A673 (cell line): Measurements from ENCODE around the gene GSTM1. TPM values are rescaled to one million over a fixed set of nuclear protein-coding genes. Genes with fewer than 3 reads are reported as not detected.

Experiments
- BruUV-seq: library from RNA; stranded (reverse); fragments of 400-500 nt; replicated peaks from 2 replicates; lab custom pipeline; 2021; lab: Mats Ljungman, UMichigan
- CTCF ChIA-PET: fragments of 300-600 bp; sonication (Branson Sonifier 250); formaldehyde crosslinking; loops from one replicate; lab custom pipeline; 2022; ENCODE audit warnings: antibody characterized with exemption; lab: Charles Lee
- POLR2A ChIA-PET: fragments of 300-600 bp; sonication (Branson Sonifier 250); formaldehyde crosslinking; loops from one replicate; lab custom pipeline; 2022; ENCODE audit warnings: antibody characterized with exemption; ENCODE audit not compliant: low non-redundant PET; lab: Charles Lee
- DNase-seq: peaks from one replicate; pipeline ENCODE4 v3.0.0-alpha.2; 2015; ENCODE audit warnings: low spot score
- H3K27ac ChIP-seq: fragments of 200-600 bp; sonication (generic); 2 replicates; pipeline ENCODE4 v1.5.1; 2016; ENCODE audit warnings: mixed run types, low read depth, mild to moderate bottlenecking, mixed read lengths, antibody characterized with exemption, low read length; ENCODE audit not compliant: poor library complexity, severe bottlenecking
- H3K27me3 ChIP-seq: fragments of 200-600 bp; sonication (generic); replicated peaks from 2 replicates; pipeline ENCODE4 v1.6.1; 2017; ENCODE audit warnings: mixed run types, low read depth, mild to moderate bottlenecking, mixed read lengths, antibody characterized with exemption, low read length; ENCODE audit not compliant: insufficient read depth, poor library complexity
- H3K36me3 ChIP-seq: fragments of 200-600 bp; sonication (generic); 2 replicates; pipeline ENCODE4 v1.6.1; 2016; ENCODE audit warnings: mixed run types, mild to moderate bottlenecking, mixed read lengths, antibody characterized with exemption, low read length; ENCODE audit not compliant: insufficient read depth, poor library complexity, severe bottlenecking
- H3K4me1 ChIP-seq: fragments of 200-600 bp; sonication (generic); 2 replicates; pipeline ENCODE4 v1.6.1; 2017; ENCODE audit warnings: mixed run types, mild to moderate bottlenecking, mixed read lengths, antibody characterized with exemption, low read length; ENCODE audit not compliant: insufficient read depth, poor library complexity, severe bottlenecking
- H3K4me3 ChIP-seq: fragments of 200-600 bp; sonication (generic); 2 replicates; pipeline ENCODE4 v1.5.1; 2016; ENCODE audit warnings: low read depth, mixed run types, mild to moderate bottlenecking, mixed read lengths, low read length; ENCODE audit not compliant: poor library complexity, severe bottlenecking
- H3K9me3 ChIP-seq: fragments of 200-600 bp; sonication (generic); 2 replicates; pipeline ENCODE4 v1.6.1; 2016; ENCODE audit warnings: mixed run types, low read depth, mild to moderate bottlenecking, mixed read lengths, antibody characterized with exemption, low read length; ENCODE audit not compliant: poor library complexity, severe bottlenecking
- CTCF ChIP-seq: fragments of 300-800, 200-600 bp; sonication (generic); conservative IDR thresholded peaks from 2 replicates; pipeline ENCODE4 v1.5.1; 2017; ENCODE audit warnings: low read depth, mild to moderate bottlenecking, antibody characterized with exemption, low read length, moderate library complexity, mixed read lengths
- EZH2 ChIP-seq: fragments of 200-600 bp; sonication (generic); IDR thresholded peaks from 2 replicates; pipeline ENCODE4 v1.6.1; 2017; ENCODE audit warnings: borderline replicate concordance, low read depth, mild to moderate bottlenecking, mixed read lengths, antibody characterized with exemption, low read length; ENCODE audit not compliant: poor library complexity, severe bottlenecking
- intact Hi-C: fragments of 100-400 bp; cut with micrococcal nuclease; formaldehyde crosslinking; loops from one replicate; pipeline ENCODE4 v1.10.0; 2022; ENCODE audit not compliant: unreplicated experiment
- total RNA-seq: library from RNA; stranded (reverse); gene quantifications from 2 replicates; pipeline ENCODE4 v1.2.3, GENCODE V29; 2021

GSTM1 gene
- total RNA-seq, 1 experiment from 2014 or later: 166 TPM

GRCh38 chr1:109728870-109729269 is 41.3 kb downstream of the GSTM1 start:
- no peak for TF ChIP-seq EZH2
- TF ChIP-seq CTCF: no peak
- no peak overlapping the region for H3K4me3 ChIP-seq
- no TSS peak for BruUV-seq
- intact Hi-C loops: no loop called here
- DNase-seq: no peak
- POLR2A ChIA-PET: no interaction called here
- H3K27me3 ChIP-seq: no peaks in the 10 kb centered on the region
- CTCF ChIA-PET: no interaction called here
- no peaks in the 10 kb centered on the region for H3K36me3 ChIP-seq
- H3K9me3 ChIP-seq: no peaks in the 10 kb centered on the region
- peaks cover 13% of the 10 kb centered on the region for H3K4me1 ChIP-seq
- no peak overlapping the region for H3K27ac ChIP-seq

- no peaks in the 10 kb centered on the region for H3K9me3 ChIP-seq
- intact Hi-C loops: no loop called here
- DNase-seq: peak; percentile 68
- H3K36me3 ChIP-seq: no peaks in the 10 kb centered on the region
- TF ChIP-seq CTCF (no peak), EZH2 (no peak)
- POLR2A ChIA-PET: no interaction called here
- no peak overlapping the region for H3K4me3 ChIP-seq
- CTCF ChIA-PET: no interaction called here
- BruUV-seq: no TSS peak
- peaks cover 13% of the 10 kb centered on the region for H3K4me1 ChIP-seq
- H3K27ac ChIP-seq: no peak overlapping the region
- H3K27me3 ChIP-seq: no peaks in the 10 kb centered on the region
These were observed 43.0 kb downstream of the GSTM1 start for GRCh38 chr1:109730666-109731065.

GRCh38 chr1:109732390-109732881 is 44.8 kb downstream of the GSTM1 start:
- POLR2A ChIA-PET: no interaction called here
- Histone ChIP-seq H3K27ac (no peak overlapping the region), H3K27me3 (no peaks in the 10 kb centered on the region), H3K4me1 (peaks cover 13% of the 10 kb centered on the region), H3K4me3 (no peak overlapping the region), H3K9me3 (no peaks in the 10 kb centered on the region), H3K36me3 (peaks cover 7% of the 10 kb centered on the region)
- TF ChIP-seq CTCF: no peak
- no peak for TF ChIP-seq EZH2
- CTCF ChIA-PET: no interaction called here
- DNase-seq: no peak
- no TSS peak for BruUV-seq
- intact Hi-C loops: no loop called here
